Measurements from ENCODE around the gene FTL.

DNA sequence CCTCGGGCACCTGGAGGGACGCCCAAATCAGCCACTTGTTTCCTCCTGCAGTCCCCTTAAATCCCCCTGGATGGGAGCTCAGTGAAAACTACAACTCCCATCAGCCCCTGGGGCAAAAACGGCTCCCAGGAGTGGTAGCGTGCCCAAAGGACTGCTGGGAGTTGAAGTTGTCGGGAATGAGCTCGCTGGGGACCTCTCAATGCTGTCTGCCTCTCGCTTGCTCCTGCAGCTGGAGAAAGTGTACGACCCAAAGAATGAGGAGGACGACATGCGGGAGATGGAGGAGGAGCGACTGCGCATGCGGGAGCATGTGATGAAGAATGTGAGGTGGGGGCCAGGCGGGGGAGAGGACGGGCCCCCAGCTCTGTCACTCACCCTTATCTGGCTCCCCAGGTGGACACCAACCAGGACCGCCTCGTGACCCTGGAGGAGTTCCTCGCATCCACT is 46.3 kb upstream of the FTL start:
- TF ChIP-seq, protein P1, sequence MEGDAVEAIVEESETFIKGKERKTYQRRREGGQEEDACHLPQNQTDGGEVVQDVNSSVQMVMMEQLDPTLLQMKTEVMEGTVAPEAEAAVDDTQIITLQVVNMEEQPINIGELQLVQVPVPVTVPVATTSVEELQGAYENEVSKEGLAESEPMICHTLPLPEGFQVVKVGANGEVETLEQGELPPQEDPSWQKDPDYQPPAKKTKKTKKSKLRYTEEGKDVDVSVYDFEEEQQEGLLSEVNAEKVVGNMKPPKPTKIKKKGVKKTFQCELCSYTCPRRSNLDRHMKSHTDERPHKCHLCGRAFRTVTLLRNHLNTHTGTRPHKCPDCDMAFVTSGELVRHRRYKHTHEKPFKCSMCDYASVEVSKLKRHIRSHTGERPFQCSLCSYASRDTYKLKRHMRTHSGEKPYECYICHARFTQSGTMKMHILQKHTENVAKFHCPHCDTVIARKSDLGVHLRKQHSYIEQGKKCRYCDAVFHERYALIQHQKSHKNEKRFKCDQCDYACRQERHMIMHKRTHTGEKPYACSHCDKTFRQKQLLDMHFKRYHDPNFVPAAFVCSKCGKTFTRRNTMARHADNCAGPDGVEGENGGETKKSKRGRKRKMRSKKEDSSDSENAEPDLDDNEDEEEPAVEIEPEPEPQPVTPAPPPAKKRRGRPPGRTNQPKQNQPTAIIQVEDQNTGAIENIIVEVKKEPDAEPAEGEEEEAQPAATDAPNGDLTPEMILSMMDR (IDR thresholded peaks at IDR 0.05) = no peak
- no peak for TF ChIP-seq POLR2A (IDR thresholded peaks at IDR 0.05)
